ENCODE data around the gene PPP2R2C. TPM values are rescaled to one million over a fixed set of nuclear protein-coding genes. Genes with fewer than 3 reads are reported as not detected.

PPP2R2C gene
- total and polyA plus RNA-seq, 2 of the 4 experiments (the other 2 are of a cell fraction) = 0.03 TPM; not detected in 1

DNA sequence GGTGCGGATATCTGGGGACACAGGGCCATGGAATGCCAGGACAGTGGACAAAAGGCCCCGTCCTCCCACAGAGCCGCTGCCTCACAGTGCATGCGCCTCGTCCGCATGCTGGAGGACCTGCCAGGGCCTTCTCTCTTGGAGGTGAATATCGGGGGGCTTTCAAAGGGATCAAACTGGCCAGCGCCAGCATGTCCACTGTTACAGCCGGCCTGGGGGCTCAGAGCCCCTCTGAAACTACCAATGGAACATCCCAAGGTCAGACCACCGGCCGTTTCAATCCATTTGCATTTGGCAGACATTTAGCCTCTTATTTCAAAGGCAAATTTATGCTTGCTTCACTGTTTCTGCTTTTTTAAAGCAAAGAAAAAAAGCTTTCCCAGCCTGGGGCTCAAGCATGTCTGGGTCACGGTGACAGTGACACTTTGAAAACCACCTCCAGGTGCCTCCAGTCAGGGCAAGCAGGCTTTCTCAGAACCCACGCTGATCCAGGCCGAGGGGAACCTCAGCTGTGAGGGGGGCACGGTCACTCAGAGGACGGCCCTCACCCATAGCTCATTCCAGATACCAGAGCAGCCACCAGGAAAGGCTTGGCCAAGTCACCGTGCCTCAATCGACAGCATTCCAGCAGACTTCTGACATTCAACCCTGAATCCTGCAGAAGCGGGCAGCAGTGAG, 57.2 kb downstream of the PPP2R2C start:
- Histone ChIP-seq H4K20me1 (ENCODE audit: insufficient read depth, low read length) (no peaks in the 10 kb centered on the region), H3K9me1 (ENCODE audit: insufficient read depth, low read length) (no peaks in the 10 kb centered on the region), H3K27ac (ENCODE audit: insufficient read depth, low read length) (no peak overlapping the region), H2BK15ac (ENCODE audit: low read depth, low read length) (no peak overlapping the region), H3K27me3 (ENCODE audit: control insufficient read depth, insufficient read depth, low read length) (peaks cover 5% of the 10 kb centered on the region), H2AK9ac (replicated peaks; ENCODE audit: low read depth, low read length, poor library complexity) (no peak overlapping the region), H3K9me3 (ENCODE audit: control insufficient read depth, insufficient read depth, low read length) (no peaks in the 10 kb centered on the region), H3K79me1 (ENCODE audit: low read depth in 1 of 2, low read length in 2 of 2) (no peaks in the 10 kb centered on the region), H2AFZ (replicated peaks; ENCODE audit: low read length, poor library complexity) (no peak overlapping the region), H2AK5ac (ENCODE audit: low read depth, low read length) (no peak overlapping the region), H3K36me3 (ENCODE audit: control insufficient read depth, insufficient read depth, low read length) (no peaks in the 10 kb centered on the region), H3K56ac (ENCODE audit: extremely low read depth, insufficient read depth, low read length) (no peak overlapping the region), H4K91ac (ENCODE audit: insufficient read depth, low read depth, low read length) (no peak overlapping the region), H3K18ac (ENCODE audit: low read depth, low read length) (no peak overlapping the region), H2BK5ac (ENCODE audit: low read depth, low read length, poor library complexity, severe bottlenecking) (no peak overlapping the region), H3K4ac (ENCODE audit: low read depth, low read length) (no peak overlapping the region), H3K14ac (replicated peaks; ENCODE audit: low read depth, low read length) (no peak overlapping the region), H4K8ac (ENCODE audit: low read depth in 2 of 2, low read length in 2 of 2) (no peak overlapping the region), H3K4me1 (ENCODE audit: control insufficient read depth, insufficient read depth, low read length) (no peaks in the 10 kb centered on the region), H3K9ac (ENCODE audit: low read depth, low read length) (no peak overlapping the region), H2BK120ac (ENCODE audit: low read depth, low read length) (no peak overlapping the region), H3K4me2 (ENCODE audit: low read depth, low read length) (no peak overlapping the region), H3K4me3 (ENCODE audit: insufficient read depth, low read depth, low read length) (no peak overlapping the region), H3K23ac (ENCODE audit: low read depth, low read length) (no peak overlapping the region), H4K5ac (ENCODE audit: low read depth, low read length) (no peak overlapping the region), H2BK20ac (ENCODE audit: low read depth, low read length) (no peak overlapping the region)
- WGBS, 2 experiments (ENCODE audit: extremely low coverage in 2 of 2, insufficient read length in 1 of 2) = 49% methylated on average over 3 of the region's 19 CpGs; no CpG with 5 or more reads in 1 of the 2 experiments
- POLR2A ChIA-PET (ENCODE audit: unreplicated experiment) = no interaction called here
- DNase-seq (no peak), ATAC-seq (ENCODE audit: low read depth) (no peak)
- in situ Hi-C loops (cut with MboI; ENCODE audit: low sequenced_read_pairs) = no loop called here
- intact Hi-C loops (cut with micrococcal nuclease) = no loop called here
- no TSS peak for BruUV-seq (replicated peaks)
- CTCF ChIA-PET = no interaction called here
- TF ChIP-seq MAFK (IDR thresholded peaks at IDR 0.05; ENCODE audit: low read depth, low read length) = no peak
- TF ChIP-seq ELK1 (IDR thresholded peaks at IDR 0.05; ENCODE audit: borderline replicate concordance, low read depth, low read length) = no peak
- dilution Hi-C loops (cut with HindIII; ENCODE audit: low sequenced_read_pairs, unreplicated experiment) = no loop called here

All from IMR-90 (cell line).